Right atrium auricular region (tissue), 2 donors: ENCODE results near the gene TRIM49B. TPM values are rescaled to one million over a fixed set of nuclear protein-coding genes. Genes with fewer than 3 reads are reported as not detected.
"Not testable (repeated sequence)": the region's sequence is repeated elsewhere in the genome, so short reads cannot be mapped to it uniquely, and the experiment has no call there.

Experiments
- DNase-seq: peaks from one replicate; pipeline ENCODE4 v3.0.0-alpha.2; 2019; ENCODE audit warnings: low spot score
- H3K27ac ChIP-seq, 2 donors: fragments of 200-600 bp; sonication (generic); 1 replicate in 1 of 2; 2 replicates in 1 of 2; pipeline ENCODE4 v1.5.1; 2016 to 2019
- H3K27me3 ChIP-seq, 2 donors: fragments of 200-600 bp; sonication (generic); one replicate each; pipeline versions ENCODE4 v1.5.1 to v1.6.0; 2017 to 2019
- H3K36me3 ChIP-seq: fragments of 200-600 bp; sonication (generic); one replicate; pipeline ENCODE4 v1.5.1; 2016
- H3K4me1 ChIP-seq, 2 donors: fragments of 200-600 bp; sonication (generic); one replicate each; pipeline versions ENCODE4 v1.5.1 to v1.6.0; 2017 to 2019
- H3K4me3 ChIP-seq, 2 donors: fragments of 200-600 bp; sonication (generic); 1 replicate in 1 of 2; 2 replicates in 1 of 2; pipeline ENCODE4 v1.5.1; 2017 to 2019; ENCODE audit warnings: mild to moderate bottlenecking in 1 of 2, moderate library complexity in 1 of 2
- H3K9me3 ChIP-seq, 2 donors: fragments of 200-600 bp; sonication (generic); one replicate each; pipeline ENCODE4 v1.5.1; 2019
- total RNA-seq, 2 donors: library from RNA; depleted of rRNA; stranded (reverse); fragments of >200 nt; gene quantifications; one replicate each; pipeline ENCODE4 v1.1.0, GENCODE V29; 2016

TRIM49B gene, protein sequence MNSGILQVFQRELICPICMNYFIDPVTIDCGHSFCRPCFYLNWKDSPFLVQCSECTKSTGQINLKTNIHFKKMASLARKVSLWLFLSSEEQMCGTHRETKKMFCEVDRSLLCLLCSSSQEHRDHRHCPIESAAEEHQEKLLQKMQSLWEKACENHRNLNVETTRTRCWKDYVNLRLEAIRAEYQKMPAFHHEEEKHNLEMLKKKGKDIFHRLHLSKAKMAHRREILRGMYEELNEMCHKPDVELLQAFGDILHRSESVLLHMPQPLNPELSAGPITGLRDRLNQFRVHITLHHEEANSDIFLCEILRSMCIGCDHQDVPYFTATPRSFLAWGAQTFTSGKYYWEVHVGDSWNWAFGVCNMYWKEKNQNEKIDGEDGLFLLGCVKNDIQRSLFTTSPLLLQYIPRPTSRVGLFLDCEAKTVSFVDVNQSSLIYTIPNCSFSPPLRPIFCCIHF
- total RNA-seq: not detected

DNA sequence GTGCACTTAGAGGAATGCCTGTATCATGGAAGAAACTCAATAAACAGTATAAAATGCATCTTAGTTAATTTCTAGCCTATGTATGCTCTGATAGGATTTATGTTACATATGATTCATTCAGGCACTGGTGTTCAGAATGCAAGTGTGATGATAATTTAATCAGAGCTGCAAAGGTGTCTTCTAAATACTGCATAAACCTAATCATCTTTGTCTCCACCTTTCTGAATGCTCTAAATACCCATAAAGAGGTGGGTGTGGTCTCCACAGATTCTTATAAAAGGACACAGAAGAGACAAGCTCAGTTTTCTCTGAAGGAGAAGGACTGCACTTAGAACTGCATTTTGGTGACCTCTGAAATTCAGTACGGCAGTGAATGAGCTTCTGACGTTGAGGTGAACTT, at the start of gene TRIM49B:
Gene TRIM49B, plus strand, starts transcription at position 301 of the 400 bp plus-strand sequence. CDS start 2,777 bp downstream, outside the sequence.
- H3K4me1 ChIP-seq, H3K9me3 ChIP-seq, H3K36me3 ChIP-seq, DNase-seq, H3K27me3 ChIP-seq, H3K4me3 ChIP-seq, H3K27ac ChIP-seq: not testable (repeated sequence)

DNA sequence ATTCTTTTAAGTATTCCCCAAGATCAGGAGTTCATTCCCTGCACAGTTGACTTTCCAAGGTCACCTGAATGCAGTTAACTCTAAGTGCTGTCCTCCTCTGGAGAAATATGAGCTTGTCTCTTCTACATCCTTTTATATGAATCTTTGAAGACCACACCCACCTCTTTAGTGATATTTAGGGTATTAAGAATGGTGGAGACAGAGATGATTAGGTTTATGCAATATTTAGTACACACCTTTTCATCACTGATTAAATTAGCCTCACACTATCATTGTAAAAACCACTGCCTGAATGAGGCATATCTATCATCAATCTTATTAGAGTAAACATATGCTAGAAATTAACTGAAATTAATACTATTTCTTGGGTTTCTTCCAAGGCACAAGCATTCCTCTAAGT, 44.8 kb upstream of the TRIM49B start, which contains the start of gene TRIM51G:
Gene TRIM51G, minus strand, starts transcription at position 101 of the 400 bp plus-strand sequence. CDS start 2,190 bp downstream, outside the sequence.
- H3K4me1 ChIP-seq, H3K9me3 ChIP-seq, H3K27ac ChIP-seq, H3K36me3 ChIP-seq, DNase-seq, H3K27me3 ChIP-seq, H3K4me3 ChIP-seq: not testable (repeated sequence)

DNA sequence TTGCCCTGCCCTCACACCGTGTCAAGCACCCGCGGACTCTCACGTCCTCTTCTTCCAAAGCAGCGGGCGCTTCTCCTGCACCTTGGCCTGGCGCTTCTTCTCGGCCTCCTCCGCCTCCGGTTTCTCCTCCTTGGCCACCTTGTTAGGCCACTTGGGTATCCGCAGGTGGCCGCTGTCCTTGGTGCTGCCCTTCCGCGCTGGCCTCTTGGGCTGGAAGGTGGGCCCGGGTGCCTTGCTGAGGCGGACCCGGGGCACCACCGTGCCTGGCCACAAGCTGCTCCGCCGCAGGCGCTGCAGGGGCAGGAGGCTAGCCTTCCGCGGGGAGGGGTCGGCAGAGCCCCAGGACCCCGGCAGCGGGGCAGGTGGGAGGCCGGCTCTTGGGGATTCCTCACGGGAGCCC, 19.6 kb downstream of the TRIM49B start:
- H3K9me3 ChIP-seq, DNase-seq, H3K4me1 ChIP-seq, H3K4me3 ChIP-seq, H3K27ac ChIP-seq, H3K36me3 ChIP-seq, H3K27me3 ChIP-seq: not testable (repeated sequence)

DNA sequence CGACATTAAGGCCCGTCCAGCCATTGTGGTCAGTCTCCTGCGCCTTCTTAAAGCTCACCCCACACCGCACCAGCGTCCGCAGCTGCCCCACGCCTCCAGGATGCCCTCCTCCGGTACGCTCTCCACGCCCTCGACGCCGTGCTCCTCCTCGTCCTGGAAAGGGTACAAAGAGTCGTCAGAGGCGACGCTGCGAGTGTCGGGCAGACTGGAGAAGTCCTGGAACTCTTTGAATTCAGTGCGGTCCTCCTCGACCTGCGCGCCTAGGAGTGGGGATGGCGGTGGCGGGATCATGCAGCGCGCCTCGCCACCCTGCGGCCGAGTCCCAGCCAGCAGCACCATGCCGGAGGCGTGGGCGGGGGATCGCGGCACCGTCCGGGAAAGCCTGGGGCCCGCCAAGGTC, 21.2 kb downstream of the TRIM49B start:
- not testable (repeated sequence) for DNase-seq, H3K27ac ChIP-seq, H3K4me1 ChIP-seq, H3K9me3 ChIP-seq, H3K27me3 ChIP-seq, H3K36me3 ChIP-seq, H3K4me3 ChIP-seq

DNA sequence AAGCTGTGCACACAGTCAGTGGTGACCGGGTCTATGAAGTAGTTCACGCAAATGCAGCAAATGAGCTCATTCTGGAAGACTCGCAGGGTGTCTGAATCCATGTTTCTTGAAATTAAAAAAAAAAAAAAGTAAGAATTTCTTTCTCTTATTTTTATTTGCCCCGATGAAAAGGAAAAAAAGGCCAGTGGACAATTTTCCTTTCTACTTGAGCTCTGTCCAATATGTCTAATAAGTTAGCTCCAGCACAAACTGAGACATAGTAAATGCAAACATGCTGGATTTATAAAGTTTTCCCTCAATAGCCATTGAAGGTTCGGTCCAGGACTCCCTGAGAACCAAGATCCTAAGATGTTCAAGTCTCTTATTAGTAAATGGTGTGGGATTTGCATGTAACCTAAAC, 30.4 kb downstream of the TRIM49B start, which contains the start of gene TRIM64C:
Gene TRIM64C, minus strand, starts transcription at position 101 of the 400 bp plus-strand sequence. Its CDS starts 0 bp downstream, at position 101.
- not testable (repeated sequence) for H3K27ac ChIP-seq, H3K36me3 ChIP-seq, DNase-seq, H3K9me3 ChIP-seq, H3K27me3 ChIP-seq, H3K4me3 ChIP-seq, H3K4me1 ChIP-seq

DNA sequence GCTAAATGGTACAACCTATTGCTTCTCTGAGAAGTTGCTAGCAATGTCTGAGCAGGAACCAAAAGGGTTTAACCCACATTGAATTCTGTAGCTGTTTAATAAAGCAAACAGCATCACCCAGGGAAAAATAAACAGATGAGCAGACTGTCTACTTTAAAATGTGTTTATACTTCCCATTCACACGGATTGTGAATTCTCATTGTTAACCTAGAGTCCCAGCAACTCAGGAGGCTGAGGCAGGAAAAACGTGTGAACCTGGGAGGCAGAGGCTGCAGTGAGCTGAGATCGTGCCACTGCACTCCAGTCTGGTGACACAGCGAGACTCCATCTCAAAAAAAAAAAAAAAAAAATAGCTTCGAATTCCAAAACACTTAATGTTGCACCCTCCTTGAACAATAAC, 41.3 kb downstream of the TRIM49B start:
- DNase-seq, H3K4me3 ChIP-seq, H3K9me3 ChIP-seq, H3K4me1 ChIP-seq, H3K27me3 ChIP-seq, H3K27ac ChIP-seq, H3K36me3 ChIP-seq: not testable (repeated sequence)

Other genes with a start within 250 kb of the TRIM49B start
- gene TRIM51G, start 44.9 kb upstream of the TRIM49B start, total RNA-seq: not detected
- not detected for gene TRIM64C, start 30.3 kb downstream of the TRIM49B start, total RNA-seq
- gene FOLH1, start 179.8 kb downstream of the TRIM49B start, total RNA-seq: not detected